GM21423 (cell line): Measurements from ENCODE around the gene RAB37.

ENCODE experiments used
- ATAC-seq: cut with Tn5 transposase; IDR thresholded peaks from one replicate; pipeline ENCODE4 v1.9.1; 2021; ENCODE audit warnings: mild to moderate bottlenecking, moderate library complexity; ENCODE audit not compliant: unreplicated experiment

The RAB37 gene

DNA sequence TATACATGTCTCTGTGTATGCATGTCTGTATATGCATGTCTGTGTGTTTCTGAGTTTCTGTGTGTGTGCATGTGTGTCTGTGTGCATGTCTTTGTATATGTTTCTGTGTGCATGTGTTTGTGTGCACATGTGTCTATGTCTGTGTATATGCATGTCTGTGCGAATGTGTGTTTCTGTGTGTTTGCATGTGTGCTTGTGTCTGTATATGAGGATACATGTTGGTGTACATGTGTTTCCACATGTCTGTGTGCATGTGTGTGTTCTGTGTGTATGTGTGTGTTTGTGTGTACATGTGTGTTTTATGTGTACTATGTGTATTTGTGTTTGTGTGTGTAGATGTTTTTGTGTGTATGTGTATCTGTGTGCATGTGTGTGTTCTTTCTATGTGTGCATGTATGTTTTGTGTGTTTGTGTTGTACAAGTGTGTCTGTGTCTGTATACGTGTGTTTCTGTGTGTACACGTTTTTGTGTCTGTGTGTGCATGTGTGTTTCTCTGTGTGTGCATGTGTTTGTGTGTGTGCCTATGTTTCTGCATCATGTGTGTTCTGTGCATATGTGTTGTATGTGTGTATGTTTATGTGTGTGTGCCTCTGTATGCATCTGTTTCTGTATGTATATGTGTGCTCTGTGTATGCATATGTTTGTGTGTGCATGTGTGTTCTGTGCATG is 8.9 kb upstream of the RAB37 start:
- ATAC-seq = no peak

- ATAC-seq = no peak
Measured at GRCh38 chr17:74728702-74729075, 8.4 kb upstream of the RAB37 start.

GRCh38 chr17:74729368-74729767 is 7.7 kb upstream of the RAB37 start:
- ATAC-seq = no peak

DNA sequence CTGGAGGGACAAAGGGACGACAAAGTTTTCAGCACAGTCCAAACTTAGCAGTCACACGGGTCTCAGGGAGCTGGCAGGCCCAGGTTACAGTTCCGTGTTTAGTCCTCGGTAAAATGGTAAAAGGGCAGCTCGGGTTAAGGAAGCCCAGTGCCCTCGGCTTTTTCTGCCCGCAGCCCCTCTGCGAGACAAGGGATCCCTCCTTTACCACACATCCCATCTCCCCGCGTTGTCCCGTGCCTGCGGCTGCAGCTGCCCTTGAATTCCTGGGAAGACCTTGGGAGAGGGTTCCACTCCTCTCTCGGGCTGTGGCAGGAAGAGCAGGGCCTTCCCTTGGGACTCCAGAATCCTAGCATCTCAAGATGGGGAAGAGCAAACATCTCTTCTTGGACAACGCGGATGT is 7.2 kb upstream of the RAB37 start:
- no peak for ATAC-seq

GRCh38 chr17:74730491-74731346 is 6.3 kb upstream of the RAB37 start:
- no peak for ATAC-seq

DNA sequence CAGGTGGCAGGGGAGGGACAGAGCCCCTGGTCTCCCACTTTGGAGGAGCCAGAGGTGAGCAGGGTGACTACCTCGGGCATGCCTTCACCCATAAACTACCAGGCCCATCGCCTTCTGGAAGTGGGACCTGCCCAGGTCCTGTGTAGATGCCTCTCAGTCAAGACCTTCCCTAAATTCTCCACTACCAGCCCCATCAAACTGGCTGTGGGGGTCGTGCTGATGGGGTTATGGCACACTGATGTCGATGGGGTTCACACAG is 5.8 kb upstream of the RAB37 start:
- no peak for ATAC-seq

DNA sequence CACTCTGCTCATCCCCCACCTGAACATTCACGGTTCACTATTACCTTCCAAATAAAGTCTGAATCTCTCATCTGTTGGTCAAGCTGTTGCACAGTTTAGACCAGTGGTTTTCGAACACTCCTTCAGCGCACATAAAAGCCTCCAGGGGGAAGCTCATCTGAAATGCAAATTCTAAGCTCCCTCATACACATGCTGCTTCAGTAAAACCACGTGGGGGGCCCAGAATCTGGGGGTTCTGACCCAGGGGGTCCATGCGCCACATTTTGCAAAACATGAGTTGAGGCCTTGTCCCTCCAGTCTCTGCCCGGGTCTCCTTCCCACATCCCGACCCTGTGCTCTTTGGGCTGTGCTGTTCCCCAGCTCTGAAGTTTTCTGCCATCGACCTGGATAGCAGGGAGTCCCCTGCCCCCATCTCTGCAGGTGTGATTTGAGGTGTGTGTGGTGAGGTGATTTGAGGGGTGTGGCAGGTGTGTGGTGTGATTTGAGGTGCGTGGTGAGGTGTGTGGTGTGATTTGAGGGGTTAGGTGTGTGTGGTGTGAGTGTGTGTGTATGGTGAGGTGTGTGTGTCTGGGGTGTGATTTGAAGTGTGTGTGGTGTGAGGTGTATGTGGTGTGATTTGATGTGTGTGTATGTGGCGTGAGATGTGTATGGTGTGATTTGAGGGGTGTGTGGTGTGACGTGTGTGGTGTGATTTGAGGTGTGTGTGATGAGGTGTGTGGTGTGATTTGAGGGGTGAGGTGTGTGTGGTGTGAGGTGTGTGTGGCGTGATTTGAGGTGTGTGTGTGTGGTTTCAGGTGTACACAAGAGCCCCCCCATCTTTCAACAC is 4.8 kb upstream of the RAB37 start:
- no peak for ATAC-seq

GRCh38 chr17:74733365-74734122 is 3.5 kb upstream of the RAB37 start:
- ATAC-seq = no peak

- no peak for ATAC-seq
Measured at GRCh38 chr17:74734256-74734655, 2.8 kb upstream of the RAB37 start.

DNA sequence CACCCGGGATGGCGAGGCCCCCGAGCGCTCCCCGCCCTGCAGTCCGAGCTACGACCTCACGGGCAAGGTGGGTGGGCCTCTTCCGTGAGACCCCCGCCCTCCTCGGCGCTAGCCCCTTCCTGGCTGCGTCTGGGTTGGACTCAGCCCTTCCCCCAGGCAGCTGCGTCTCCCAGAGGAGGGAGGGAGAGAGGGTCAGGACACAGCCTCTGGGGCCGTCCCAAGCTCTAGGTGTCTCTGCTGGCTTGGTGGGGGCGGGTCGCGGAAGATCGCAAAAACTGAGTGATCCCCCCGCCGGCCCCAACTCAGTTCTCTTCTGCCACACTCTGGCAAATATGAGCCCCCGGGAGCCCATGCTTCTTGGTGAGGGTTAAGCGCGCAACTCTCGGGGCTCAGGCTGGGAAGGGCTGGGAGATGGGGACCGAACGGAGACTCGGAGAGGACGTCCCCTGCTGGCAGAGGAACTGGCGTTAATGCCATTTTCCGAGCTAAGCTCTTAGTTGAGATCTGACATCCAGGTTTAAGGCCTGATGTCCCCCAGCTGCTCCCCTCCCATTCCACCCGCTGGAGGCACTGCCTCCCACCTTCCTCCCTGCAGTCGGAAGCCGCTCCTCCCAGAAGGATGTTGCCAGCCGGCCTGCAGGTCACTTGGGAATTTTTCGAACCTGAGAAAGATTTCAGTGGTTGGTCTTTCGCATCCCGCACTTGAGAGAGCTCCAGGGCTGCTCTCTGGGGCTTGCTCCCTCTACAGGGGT is 419 bp downstream of the RAB37 start:
- ATAC-seq = no peak

- ATAC-seq = peak; percentile 54
Measured at GRCh38 chr17:74738051-74738996, 1.3 kb downstream of the RAB37 start.

DNA sequence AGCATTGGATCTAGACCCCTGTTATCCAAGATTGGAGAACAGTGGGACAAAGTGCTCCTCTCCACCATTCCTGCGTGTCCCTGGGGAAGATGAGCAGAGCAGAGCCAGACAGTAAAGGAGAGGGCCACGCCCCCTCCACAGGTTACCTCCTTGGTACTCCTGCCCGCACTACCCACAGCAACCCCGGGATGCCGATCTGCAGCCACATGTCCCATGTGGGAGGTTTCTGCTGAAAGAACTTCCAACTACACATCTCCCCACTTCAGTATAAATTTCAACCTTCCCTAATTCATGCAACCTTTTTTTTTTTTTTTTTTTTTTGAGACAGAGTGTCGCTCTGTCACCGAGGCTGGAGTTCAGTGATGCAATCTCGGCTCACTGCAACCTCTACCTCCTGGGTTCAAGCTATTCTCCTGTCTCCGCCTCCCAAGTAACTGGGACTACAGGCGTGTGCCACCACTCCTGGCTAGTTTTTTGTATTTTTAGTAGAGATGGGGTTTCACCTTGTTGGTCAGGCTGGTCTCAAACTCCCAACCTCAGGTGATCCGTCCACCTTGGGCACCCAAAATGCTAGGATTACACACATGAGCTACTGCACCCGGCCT is 2.3 kb downstream of the RAB37 start:
- no peak for ATAC-seq

GRCh38 chr17:74740173-74740572 is 3.1 kb downstream of the RAB37 start:
- ATAC-seq = no peak

DNA sequence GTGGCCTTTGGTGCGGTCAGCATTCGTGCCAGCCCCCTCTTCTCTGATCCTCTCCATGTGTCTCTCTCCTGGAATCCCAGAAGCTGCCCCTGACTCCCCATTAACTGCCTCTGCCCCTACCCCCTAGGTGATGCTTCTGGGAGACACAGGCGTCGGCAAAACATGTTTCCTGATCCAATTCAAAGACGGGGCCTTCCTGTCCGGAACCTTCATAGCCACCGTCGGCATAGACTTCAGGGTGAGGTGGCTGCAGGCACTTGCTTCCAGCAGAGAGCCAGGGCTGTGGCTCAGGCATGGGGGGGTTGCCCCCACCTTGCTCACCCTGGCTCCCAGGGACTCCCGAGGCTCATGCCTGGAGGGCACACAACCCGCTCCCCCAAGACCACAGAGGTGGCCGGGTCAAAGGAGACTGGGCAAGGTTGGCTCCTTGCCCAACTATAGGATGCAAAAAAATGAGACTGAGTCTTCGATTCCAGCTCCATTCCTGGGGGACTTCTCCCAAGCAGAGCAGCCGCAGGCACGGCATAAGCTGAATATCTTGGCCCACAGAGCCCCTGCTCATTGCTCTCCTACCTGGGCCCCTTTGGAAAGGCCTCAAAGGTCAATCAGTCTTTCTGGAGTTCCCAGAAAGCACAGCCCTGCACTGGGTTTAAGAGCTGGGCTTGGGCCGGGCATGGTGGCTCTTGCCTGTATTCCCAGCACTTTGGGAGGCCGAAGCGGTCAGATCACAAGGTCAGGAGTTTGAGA is 3.8 kb downstream of the RAB37 start:
- no peak for ATAC-seq

- peak; percentile 55 for ATAC-seq
Measured at GRCh38 chr17:74742153-74742515, 5.1 kb downstream of the RAB37 start.

DNA sequence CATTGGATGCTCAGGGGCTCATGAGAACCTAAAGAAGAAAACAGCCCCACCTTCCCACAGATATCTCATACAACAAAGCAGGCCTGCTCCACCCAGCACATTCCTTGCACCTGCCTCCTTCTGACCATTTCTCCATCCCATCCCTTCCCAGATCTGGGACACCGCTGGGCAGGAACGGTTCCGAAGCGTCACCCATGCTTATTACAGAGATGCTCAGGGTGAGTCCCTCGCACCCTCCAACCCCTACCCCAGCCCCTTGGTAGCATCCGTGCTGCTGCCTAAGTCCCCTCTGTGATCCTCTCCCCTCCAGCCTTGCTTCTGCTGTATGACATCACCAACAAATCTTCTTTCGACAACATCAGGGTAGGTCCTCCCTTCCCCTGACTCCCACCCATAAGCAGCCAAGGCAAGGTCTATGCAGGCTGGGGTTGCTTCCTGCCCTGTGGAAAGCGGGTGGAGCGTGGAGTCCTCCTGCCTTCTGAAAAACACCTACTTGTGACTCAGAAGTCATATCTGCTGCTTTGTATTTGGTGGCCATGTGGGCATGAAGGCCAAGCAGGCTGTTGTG is 6.0 kb downstream of the RAB37 start:
- no peak for ATAC-seq

GRCh38 chr17:74743755-74744154 is 6.7 kb downstream of the RAB37 start:
- no peak for ATAC-seq

DNA sequence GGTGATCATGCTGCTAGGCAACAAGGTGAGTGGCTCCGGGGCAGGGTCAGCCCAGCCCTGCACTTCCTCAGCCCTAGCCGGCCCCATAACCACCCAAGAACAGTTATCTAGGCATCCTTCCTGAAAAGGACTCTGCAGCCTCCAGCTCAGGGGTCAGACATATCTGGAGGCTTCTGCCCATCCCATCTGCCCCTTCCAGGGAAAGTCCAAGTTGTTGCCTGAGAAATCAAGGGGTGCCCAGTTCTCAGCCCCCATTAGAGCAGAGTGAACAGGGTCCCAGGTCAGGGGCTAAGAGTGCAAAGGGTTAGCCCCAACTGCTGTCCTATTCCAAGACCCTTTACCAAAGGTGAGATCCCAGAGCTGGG is 7.3 kb downstream of the RAB37 start:
- ATAC-seq = no peak
